Measurements from ENCODE around the gene FBXL3. TPM values are rescaled to one million over a fixed set of nuclear protein-coding genes. Genes with fewer than 3 reads are reported as not detected.

The FBXL3 gene
- total RNA-seq, 1 experiment from 2014 or later: 29.2 TPM

GRCh38 chr13:76974618-76974975 is 52.4 kb downstream of the FBXL3 start:
- H3K4me3 ChIP-seq (ENCODE audit: low read depth, low read length, poor library complexity, severe bottlenecking): no peak overlapping the region
- ChIA-PET CTCF (no interaction called here), POLR2A (ENCODE audit: low non-redundant PET) (no interaction called here)
- BruUV-seq (replicated peaks): no TSS peak
- H3K36me3 ChIP-seq (ENCODE audit: insufficient read depth, low read length, poor library complexity, severe bottlenecking): no peaks in the 10 kb centered on the region
- no peak for DNase-seq (ENCODE audit: low spot score)
- H3K27me3 ChIP-seq (replicated peaks; ENCODE audit: insufficient read depth, low read depth, low read length, poor library complexity): peaks cover 16% of the 10 kb centered on the region
- H3K9me3 ChIP-seq (ENCODE audit: low read depth, low read length, poor library complexity, severe bottlenecking): no peaks in the 10 kb centered on the region
- H3K27ac ChIP-seq (ENCODE audit: low read depth, low read length, poor library complexity, severe bottlenecking): no peak overlapping the region
- intact Hi-C loops (cut with micrococcal nuclease; ENCODE audit: unreplicated experiment): no loop called here
- TF ChIP-seq EZH2 (IDR thresholded peaks at IDR 0.05; ENCODE audit: borderline replicate concordance, low read depth, low read length, poor library complexity, severe bottlenecking) (no peak), CTCF (conservative IDR thresholded peaks at IDR 0.05; ENCODE audit: low read depth, low read length) (no peak)
- no peaks in the 10 kb centered on the region for H3K4me1 ChIP-seq (ENCODE audit: insufficient read depth, low read length, poor library complexity, severe bottlenecking)

GRCh38 chr13:76973920-76974617 is 52.9 kb downstream of the FBXL3 start:
- Histone ChIP-seq H3K36me3 (ENCODE audit: insufficient read depth, low read length, poor library complexity, severe bottlenecking) (no peaks in the 10 kb centered on the region), H3K4me1 (ENCODE audit: insufficient read depth, low read length, poor library complexity, severe bottlenecking) (no peaks in the 10 kb centered on the region), H3K4me3 (ENCODE audit: low read depth, low read length, poor library complexity, severe bottlenecking) (no peak overlapping the region), H3K9me3 (ENCODE audit: low read depth, low read length, poor library complexity, severe bottlenecking) (no peaks in the 10 kb centered on the region), H3K27ac (ENCODE audit: low read depth, low read length, poor library complexity, severe bottlenecking) (no peak overlapping the region), H3K27me3 (replicated peaks; ENCODE audit: insufficient read depth, low read depth, low read length, poor library complexity) (peaks cover 16% of the 10 kb centered on the region)
- intact Hi-C loops (cut with micrococcal nuclease; ENCODE audit: unreplicated experiment): no loop called here
- CTCF ChIA-PET: no interaction called here
- POLR2A ChIA-PET (ENCODE audit: low non-redundant PET): no interaction called here
- DNase-seq (ENCODE audit: low spot score): no peak
- BruUV-seq (replicated peaks): no TSS peak
- TF ChIP-seq EZH2 (IDR thresholded peaks at IDR 0.05; ENCODE audit: borderline replicate concordance, low read depth, low read length, poor library complexity, severe bottlenecking) (no peak), CTCF (conservative IDR thresholded peaks at IDR 0.05; ENCODE audit: low read depth, low read length) (no peak)

GRCh38 chr13:76971851-76972829 is 54.8 kb downstream of the FBXL3 start:
- intact Hi-C loops (cut with micrococcal nuclease; ENCODE audit: unreplicated experiment): no loop called here
- no TSS peak for BruUV-seq (replicated peaks)
- no peaks in the 10 kb centered on the region for H3K4me1 ChIP-seq (ENCODE audit: insufficient read depth, low read length, poor library complexity, severe bottlenecking)
- no peak overlapping the region for H3K27ac ChIP-seq (ENCODE audit: low read depth, low read length, poor library complexity, severe bottlenecking)
- no peak for TF ChIP-seq CTCF (conservative IDR thresholded peaks at IDR 0.05; ENCODE audit: low read depth, low read length)
- TF ChIP-seq EZH2 (IDR thresholded peaks at IDR 0.05; ENCODE audit: borderline replicate concordance, low read depth, low read length, poor library complexity, severe bottlenecking): no peak
- ChIA-PET CTCF (no interaction called here), POLR2A (ENCODE audit: low non-redundant PET) (no interaction called here)
- H3K27me3 ChIP-seq (replicated peaks; ENCODE audit: insufficient read depth, low read depth, low read length, poor library complexity): peaks cover 4% of the 10 kb centered on the region
- H3K4me3 ChIP-seq (ENCODE audit: low read depth, low read length, poor library complexity, severe bottlenecking): no peak overlapping the region
- no peaks in the 10 kb centered on the region for H3K36me3 ChIP-seq (ENCODE audit: insufficient read depth, low read length, poor library complexity, severe bottlenecking)
- no peaks in the 10 kb centered on the region for H3K9me3 ChIP-seq (ENCODE audit: low read depth, low read length, poor library complexity, severe bottlenecking)
- no peak for DNase-seq (ENCODE audit: low spot score)
